ENCODE results near the gene ZNF609. TPM values are rescaled to one million over a fixed set of nuclear protein-coding genes. Genes with fewer than 3 reads are reported as not detected.
A peak's percentile ranks its signal among the peaks of the same experiment; 100 is the strongest.

Gene ZNF609
- total RNA-seq = 22.4 TPM

GRCh38 chr15:64460206-64460723, at the start of gene ZNF609:
TSS of gene ZNF609 (plus strand) at chr15:64460578. CDS start at chr15:64499420, 38,842 bp downstream.
- DNase-seq = peak; percentile 90

- no peak for DNase-seq
Observed at GRCh38 chr15:64412216-64412615, 48.2 kb upstream of the ZNF609 start.

- DNase-seq = no peak
Observed at GRCh38 chr15:64422697-64423096, 37.7 kb upstream of the ZNF609 start.

GRCh38 chr15:64423970-64424369, 36.4 kb upstream of the ZNF609 start:
- no peak for DNase-seq

- DNase-seq = peak; percentile 35
Observed at GRCh38 chr15:64425221-64425620, 35.2 kb upstream of the ZNF609 start.

- DNase-seq = no peak
Observed at GRCh38 chr15:64426845-64427465, 33.4 kb upstream of the ZNF609 start.

- DNase-seq = no peak
Observed at GRCh38 chr15:64429448-64429847, 30.9 kb upstream of the ZNF609 start.

- DNase-seq = peak; percentile 90
Observed at GRCh38 chr15:64430000-64430735, 30.2 kb upstream of the ZNF609 start.

GRCh38 chr15:64437982-64438381, 22.4 kb upstream of the ZNF609 start:
- no peak for DNase-seq

- no peak for DNase-seq
Observed at GRCh38 chr15:64438653-64439447, 21.5 kb upstream of the ZNF609 start.

GRCh38 chr15:64441852-64442251, 18.5 kb upstream of the ZNF609 start:
- no peak for DNase-seq

GRCh38 chr15:64443016-64443415, 17.4 kb upstream of the ZNF609 start:
- DNase-seq = no peak

GRCh38 chr15:64443747-64444621, 16.4 kb upstream of the ZNF609 start:
- no peak for DNase-seq

- DNase-seq = no peak
Observed at GRCh38 chr15:64444836-64445235, 15.5 kb upstream of the ZNF609 start.

GRCh38 chr15:64447536-64448315, 12.7 kb upstream of the ZNF609 start:
- DNase-seq = no peak

GRCh38 chr15:64452988-64453688, 7.2 kb upstream of the ZNF609 start:
- DNase-seq = no peak

GRCh38 chr15:64453689-64454037, 6.7 kb upstream of the ZNF609 start:
- no peak for DNase-seq

GRCh38 chr15:64454282-64454681, 6.1 kb upstream of the ZNF609 start:
- DNase-seq = no peak

- DNase-seq = peak; percentile 16
Observed at GRCh38 chr15:64455961-64456371, 4.4 kb upstream of the ZNF609 start.

- DNase-seq = no peak
Observed at GRCh38 chr15:64456634-64457108, 3.7 kb upstream of the ZNF609 start.
